Astrocyte of the cerebellum (primary cell): ENCODE results near the gene NAA40.

Source experiments
- DNase-seq: peaks from one replicate; pipeline ENCODE4 v3.0.0-alpha.2; 2011; ENCODE audit warnings: low read depth
- H3K4me3 ChIP-seq: 2 replicates; pipeline ENCODE4 v1.5.1; 2011; ENCODE audit warnings: mild to moderate bottlenecking, low read depth, low read length, moderate library complexity
- in situ Hi-C: cut with HindIII; loops from 2 replicates; pipeline ENCODE4 v1.10.0; 2017; ENCODE audit warnings: low sequenced_read_pairs
- TF ChIP-seq, protein P1 (sequence below): IDR thresholded peaks from 2 replicates; pipeline ENCODE4 v1.5.1; 2012; ENCODE audit warnings: low read length, low read depth, moderate library complexity, mild to moderate bottlenecking; ENCODE audit errors: missing control alignments

NAA40 gene

DNA sequence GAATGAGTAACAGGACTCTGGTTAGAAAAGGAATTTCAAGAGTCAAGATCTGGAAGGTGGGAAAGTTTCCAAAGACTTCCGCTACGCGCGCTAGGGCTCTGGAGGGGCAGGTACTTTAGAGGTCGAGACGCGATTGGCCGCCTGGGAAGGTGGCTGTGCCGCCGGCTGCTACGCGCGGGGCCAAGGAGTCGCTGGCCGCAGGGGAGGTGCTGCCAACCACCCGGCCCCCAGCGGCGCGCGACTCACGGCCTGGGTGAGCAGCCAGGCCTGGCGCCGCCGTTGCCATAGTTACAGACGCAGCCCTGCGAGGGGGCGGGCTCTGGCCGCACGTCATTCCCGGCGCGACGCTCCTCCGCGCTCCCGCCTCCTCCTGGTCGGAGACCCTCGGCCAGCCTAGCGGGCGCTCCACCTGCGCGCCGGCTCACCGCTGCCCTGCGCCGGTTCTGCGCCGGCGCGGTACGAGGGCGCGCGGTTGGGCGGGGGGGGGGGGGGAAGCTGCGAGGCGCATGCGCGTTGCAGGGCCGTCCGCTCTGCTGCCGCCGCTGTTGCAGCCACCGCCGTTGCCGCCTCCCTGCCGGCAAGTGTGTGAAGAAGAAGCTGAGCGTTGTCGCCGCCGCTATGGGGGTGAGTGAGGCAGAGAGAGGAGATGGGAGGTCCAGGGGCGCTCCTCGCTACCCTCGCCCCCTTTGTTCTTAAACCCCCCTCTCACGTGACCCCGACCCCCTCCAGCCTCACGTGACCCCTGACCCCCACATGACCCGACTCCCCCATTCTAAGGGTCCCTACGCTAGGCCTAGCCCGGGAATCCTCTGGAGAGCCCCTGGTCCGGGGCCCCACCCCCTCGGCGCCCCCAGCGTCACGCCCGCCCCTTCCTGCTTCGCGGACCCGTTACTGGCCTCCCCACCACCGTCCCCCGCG lies at the start of gene NAA40:
NAA40 (plus strand) TSS at position 524 of the 918 bp plus-strand sequence; CDS start at position 619, 95 bp downstream.
- H3K4me3 ChIP-seq: peak within 1 kb of the TSS; percentile 83
- DNase-seq: peak; percentile 93
- in situ Hi-C loops: loop anchor here (5.0 kb wide), 1 partner anchor 36 kb away; no protein-coding TSS in a partner anchor
- TF ChIP-seq, protein P1, sequence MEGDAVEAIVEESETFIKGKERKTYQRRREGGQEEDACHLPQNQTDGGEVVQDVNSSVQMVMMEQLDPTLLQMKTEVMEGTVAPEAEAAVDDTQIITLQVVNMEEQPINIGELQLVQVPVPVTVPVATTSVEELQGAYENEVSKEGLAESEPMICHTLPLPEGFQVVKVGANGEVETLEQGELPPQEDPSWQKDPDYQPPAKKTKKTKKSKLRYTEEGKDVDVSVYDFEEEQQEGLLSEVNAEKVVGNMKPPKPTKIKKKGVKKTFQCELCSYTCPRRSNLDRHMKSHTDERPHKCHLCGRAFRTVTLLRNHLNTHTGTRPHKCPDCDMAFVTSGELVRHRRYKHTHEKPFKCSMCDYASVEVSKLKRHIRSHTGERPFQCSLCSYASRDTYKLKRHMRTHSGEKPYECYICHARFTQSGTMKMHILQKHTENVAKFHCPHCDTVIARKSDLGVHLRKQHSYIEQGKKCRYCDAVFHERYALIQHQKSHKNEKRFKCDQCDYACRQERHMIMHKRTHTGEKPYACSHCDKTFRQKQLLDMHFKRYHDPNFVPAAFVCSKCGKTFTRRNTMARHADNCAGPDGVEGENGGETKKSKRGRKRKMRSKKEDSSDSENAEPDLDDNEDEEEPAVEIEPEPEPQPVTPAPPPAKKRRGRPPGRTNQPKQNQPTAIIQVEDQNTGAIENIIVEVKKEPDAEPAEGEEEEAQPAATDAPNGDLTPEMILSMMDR: no peak

DNA sequence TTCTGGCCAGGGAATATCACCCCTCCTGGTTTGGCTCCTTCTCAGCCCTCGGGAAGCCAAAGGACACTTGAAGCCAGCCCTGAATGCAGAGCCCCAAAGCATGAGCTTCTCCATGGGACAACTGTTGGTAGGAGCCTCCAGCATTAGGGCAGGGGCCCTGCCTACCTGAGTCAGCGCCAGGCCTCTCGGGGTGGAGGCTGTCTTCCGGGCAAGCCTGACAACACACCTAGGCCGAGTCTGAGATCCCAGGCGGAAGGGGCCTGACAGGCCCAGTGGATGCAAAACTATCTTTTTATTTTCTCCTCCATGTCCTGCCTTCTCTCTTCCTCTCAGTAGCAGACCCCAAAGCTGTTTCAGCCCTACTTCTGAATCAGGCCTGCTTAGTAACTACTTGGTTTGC lies 49.5 kb upstream of the NAA40 start:
- in situ Hi-C loops: no loop called here
- TF ChIP-seq, protein P1: no peak
- no peak overlapping the region for H3K4me3 ChIP-seq

DNA sequence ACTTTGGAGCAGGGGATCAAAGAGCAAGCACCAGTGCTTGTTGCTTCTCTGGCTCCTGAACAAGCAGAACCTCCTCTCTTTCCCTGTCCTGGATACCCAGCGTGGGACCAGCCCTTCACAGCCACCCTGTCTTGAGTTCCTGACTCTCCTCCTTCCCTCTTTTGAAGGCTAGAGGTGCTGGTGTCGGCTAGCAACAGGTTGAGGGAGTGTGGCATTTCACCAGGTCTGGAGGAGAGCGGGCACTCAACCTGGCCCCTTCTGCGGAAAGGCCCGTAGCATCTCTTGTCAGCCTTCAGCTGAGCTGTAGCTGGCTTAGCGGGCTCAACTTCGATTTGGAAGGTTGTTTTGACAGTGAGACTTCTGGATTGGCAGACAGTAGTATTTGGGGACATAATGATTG lies 48.4 kb upstream of the NAA40 start:
- DNase-seq: no peak
- TF ChIP-seq, protein P1: no peak
- in situ Hi-C loops: no loop called here
- H3K4me3 ChIP-seq: no peak overlapping the region

More for the DNA sequence above, 49.5 kb upstream of the NAA40 start:
- DNase-seq: no peak

DNA sequence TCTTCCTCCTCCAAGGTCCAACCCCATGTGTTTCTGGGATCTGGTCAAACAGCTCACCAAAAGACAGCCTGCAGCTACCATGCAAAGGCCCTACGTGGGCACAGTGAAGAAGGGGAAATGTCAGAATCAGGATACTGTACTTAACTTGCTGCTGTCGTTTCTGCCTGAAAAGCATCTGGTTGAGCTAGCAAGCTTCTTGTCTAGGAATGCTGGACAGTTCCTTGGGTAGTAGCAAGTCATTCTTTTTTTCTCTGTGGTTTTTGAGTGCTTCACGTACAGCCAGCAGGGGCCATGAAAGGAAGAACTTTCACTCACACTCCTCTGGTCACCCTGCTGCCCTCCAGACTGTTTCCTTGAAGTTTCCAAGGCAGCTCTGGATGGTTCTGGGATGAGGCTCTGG lies 46.6 kb upstream of the NAA40 start:
- no peak overlapping the region for H3K4me3 ChIP-seq
- DNase-seq: peak; percentile 40
- in situ Hi-C loops: no loop called here
- TF ChIP-seq, protein P1: peak; percentile 21

DNA sequence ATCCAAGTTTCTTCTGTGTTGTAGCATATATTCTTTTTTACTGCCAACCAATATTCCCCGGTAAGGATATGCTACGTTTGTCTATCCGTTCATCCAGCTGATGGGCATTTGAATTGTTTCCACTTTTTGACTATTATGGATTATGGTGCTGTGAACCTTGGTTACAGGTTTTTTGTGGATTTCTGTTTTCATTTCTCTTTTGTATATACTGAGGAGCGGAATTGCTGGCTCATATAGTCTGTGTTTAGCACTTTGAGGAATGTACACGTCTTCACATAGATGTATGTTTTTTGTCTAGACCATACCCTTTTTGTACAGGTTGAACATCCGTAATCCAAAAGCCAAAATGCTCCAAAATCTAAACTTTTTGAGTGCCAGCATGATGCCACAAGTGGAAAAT lies 45.4 kb upstream of the NAA40 start:
- in situ Hi-C loops: no loop called here
- TF ChIP-seq, protein P1: no peak
- no peak for DNase-seq
- no peak overlapping the region for H3K4me3 ChIP-seq

DNA sequence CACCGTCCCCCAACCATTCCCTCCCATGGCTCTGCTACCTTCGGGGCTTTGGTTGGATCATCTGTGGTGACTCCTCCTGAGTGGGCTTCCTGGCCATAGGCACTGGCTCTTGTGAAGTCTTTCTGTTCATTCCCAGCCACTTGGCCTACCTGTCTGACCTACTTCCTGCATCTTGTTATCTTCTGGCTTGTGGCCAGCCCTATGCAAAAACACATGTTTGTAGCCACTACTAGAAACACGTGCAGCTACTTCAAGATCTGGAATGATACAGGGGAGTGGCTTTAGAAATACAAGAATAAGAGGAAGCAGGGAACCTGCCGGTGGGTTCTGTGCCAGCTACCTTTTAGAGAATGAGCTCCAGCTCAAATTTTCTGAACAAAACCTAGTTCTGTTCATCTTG lies 42.7 kb upstream of the NAA40 start:
- no peak overlapping the region for H3K4me3 ChIP-seq
- DNase-seq: no peak
- TF ChIP-seq, protein P1: no peak
- in situ Hi-C loops: no loop called here
